Subcutaneous abdominal adipose tissue (tissue), 5 donors: ENCODE results near the gene FGGY.
"Not testable (repeated sequence)": the region's sequence is repeated elsewhere in the genome, so short reads cannot be mapped to it uniquely, and the experiment has no call there.

Source experiments
- H3K27ac ChIP-seq: one replicate; pipeline ENCODE4 v1.7.0; 2013; ENCODE audit warnings: low read depth, mild to moderate bottlenecking, inconsistent platforms, low read length, moderate library complexity
- H3K27me3 ChIP-seq, 5 donors: one replicate each; pipeline ENCODE4 v1.7.0; 2013; ENCODE audit warnings: low read length in 5 of 5, inconsistent platforms in 1 of 5; ENCODE audit not compliant: control insufficient read depth in 5 of 5, insufficient read depth in 4 of 5
- H3K36me3 ChIP-seq, 5 donors: one replicate each; pipeline ENCODE4 v1.7.0; 2013; ENCODE audit warnings: low read length in 5 of 5; ENCODE audit not compliant: control insufficient read depth in 5 of 5, insufficient read depth in 5 of 5
- H3K4me1 ChIP-seq, 5 donors: one replicate each; pipeline ENCODE4 v1.7.0; 2013; ENCODE audit warnings: low read length in 5 of 5, mild to moderate bottlenecking in 3 of 5, moderate library complexity in 1 of 5; ENCODE audit not compliant: control insufficient read depth in 5 of 5, insufficient read depth in 5 of 5
- H3K4me3 ChIP-seq, 5 donors: one replicate each; pipeline ENCODE4 v1.7.0; 2013; ENCODE audit warnings: low read length in 5 of 5, low read depth in 1 of 5
- H3K9ac ChIP-seq, 5 donors: one replicate each; pipeline ENCODE4 v1.7.0; 2013; ENCODE audit warnings: low read length in 5 of 5, mild to moderate bottlenecking in 4 of 5, moderate library complexity in 3 of 5
- H3K9me3 ChIP-seq, 5 donors: one replicate each; pipeline ENCODE4 v1.7.0; 2013; ENCODE audit warnings: low read length in 5 of 5; ENCODE audit not compliant: control insufficient read depth in 5 of 5
- donor health status: healthy.
- donor health status: healthy.
- donor health status: healthy.
- donor health status: healthy.
- donor health status: healthy.

Gene FGGY

DNA sequence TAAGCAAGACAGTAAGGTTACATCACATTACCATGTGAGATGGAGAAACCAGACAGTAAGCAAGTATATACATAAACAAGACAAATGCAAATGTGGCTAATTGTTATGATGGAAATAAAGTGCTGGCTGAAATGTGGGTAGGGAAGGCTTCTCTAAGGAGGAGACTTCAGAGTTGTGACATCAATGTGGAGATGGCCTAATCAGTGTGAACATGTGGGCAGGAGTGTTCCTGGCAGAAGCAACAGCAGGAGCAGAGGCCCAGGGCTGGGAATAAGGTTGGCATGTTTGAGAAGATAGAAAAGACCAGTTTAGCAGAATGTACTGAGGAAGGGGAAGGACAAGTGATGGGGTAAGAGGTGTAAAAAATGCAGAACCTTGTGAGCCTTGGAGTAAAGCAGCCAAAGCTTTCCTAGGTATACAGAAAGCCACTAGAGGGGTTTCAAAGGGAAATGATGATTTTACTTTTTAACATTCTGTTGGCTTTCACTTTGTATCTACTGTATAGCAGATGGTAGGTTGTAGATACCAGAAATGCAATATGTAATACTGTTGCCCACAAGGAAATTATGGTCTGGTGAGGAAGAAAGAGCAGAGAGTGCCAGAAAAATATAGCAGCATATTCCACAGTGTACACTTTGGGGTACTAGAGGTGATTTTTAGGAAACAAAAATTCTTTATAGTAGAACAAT is 197.4 kb downstream of the FGGY start:
- Histone ChIP-seq H3K4me1 (peaks cover 0 to 11% (median 8%) of the 10 kb centered on the region in 5 donors), H3K36me3 (no peaks in the 10 kb centered on the region), H3K4me3 (no peak overlapping the region), H3K9me3 (peaks cover 0 to 2% (median 0%) of the 10 kb centered on the region in 5 donors), H3K27ac (no peak overlapping the region), H3K9ac (no peak overlapping the region), H3K27me3 (no peaks in the 10 kb centered on the region)

DNA sequence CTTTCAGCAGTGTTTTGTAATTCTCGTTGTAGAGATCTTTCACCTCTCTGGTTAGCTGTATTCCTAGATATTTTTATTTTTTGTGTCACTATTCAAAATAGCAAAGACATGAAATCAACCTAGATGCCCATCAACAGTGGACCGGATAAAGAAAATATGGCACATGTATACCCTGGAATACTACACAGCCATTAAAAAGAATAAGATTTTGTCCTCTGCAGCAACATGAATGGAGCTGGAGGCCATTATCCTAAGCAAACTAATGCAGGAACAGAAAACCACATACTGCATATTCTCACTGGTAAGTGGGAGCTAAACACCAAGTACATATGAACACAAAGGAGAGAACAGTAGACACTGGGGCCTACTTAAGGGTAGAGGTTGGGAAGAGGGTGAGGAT is 199.3 kb downstream of the FGGY start:
- H3K27me3 ChIP-seq, result not testable (repeated sequence)

DNA sequence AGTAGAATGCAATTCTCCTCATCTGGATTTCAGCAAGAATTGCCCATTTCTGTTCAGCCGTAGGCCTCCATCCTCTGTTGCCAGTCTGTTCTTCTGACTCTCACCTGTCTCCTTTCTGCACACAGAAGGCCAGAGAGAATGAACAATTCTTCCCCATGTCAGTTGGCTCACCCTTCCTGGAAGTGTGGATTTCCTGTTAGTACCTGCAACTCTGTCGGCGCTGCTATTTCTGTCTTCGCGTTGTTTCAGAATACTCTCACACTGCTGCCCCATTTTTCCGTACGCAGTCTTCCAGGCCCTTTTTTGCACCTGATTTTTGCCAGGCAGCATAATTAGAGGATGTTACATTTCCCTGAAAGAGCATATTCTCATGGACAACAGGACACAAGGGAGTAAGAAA is 200.7 kb downstream of the FGGY start:
- no peaks in the 10 kb centered on the region for H3K27me3 ChIP-seq
- no peak overlapping the region for H3K4me3 ChIP-seq
- no peaks in the 10 kb centered on the region for H3K9me3 ChIP-seq
- no peak overlapping the region for H3K27ac ChIP-seq
- H3K4me1 ChIP-seq, result peaks cover 0 to 11% (median 8%) of the 10 kb centered on the region in 5 donors
- H3K9ac ChIP-seq, result no peak overlapping the region
- H3K36me3 ChIP-seq, result no peaks in the 10 kb centered on the region

More for the DNA sequence above, 199.3 kb downstream of the FGGY start:
- not testable (repeated sequence) for H3K36me3 ChIP-seq, H3K9ac ChIP-seq, H3K9me3 ChIP-seq, H3K27ac ChIP-seq, H3K4me3 ChIP-seq
- peaks cover 0 to 11% (median 8%) of the 10 kb centered on the region in 5 donors for H3K4me1 ChIP-seq

DNA sequence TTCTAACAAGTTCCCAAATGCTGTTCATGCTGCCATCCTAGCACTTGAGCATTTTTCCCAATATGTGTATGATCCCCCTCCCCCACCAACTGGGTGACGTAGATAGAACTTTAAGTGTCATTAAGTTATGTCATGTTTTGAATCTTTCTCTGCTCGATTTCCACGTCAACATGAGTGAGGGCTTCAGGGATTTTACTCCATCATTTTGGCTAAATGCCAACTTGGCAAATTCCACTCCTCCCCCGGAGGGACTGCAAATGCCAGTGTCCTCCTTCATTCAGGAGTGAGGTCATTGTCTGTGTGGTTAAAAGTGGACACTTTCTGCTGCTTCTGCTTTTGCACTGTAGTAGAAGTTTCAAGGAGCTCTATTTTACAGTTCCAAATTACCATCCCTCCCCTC is 201.7 kb downstream of the FGGY start:
- Histone ChIP-seq H3K36me3 (no peaks in the 10 kb centered on the region), H3K9ac (no peak overlapping the region), H3K27ac (no peak overlapping the region), H3K9me3 (no peaks in the 10 kb centered on the region), H3K4me1 (peaks cover 0 to 11% (median 8%) of the 10 kb centered on the region in 5 donors), H3K27me3 (no peaks in the 10 kb centered on the region), H3K4me3 (no peak overlapping the region)

DNA sequence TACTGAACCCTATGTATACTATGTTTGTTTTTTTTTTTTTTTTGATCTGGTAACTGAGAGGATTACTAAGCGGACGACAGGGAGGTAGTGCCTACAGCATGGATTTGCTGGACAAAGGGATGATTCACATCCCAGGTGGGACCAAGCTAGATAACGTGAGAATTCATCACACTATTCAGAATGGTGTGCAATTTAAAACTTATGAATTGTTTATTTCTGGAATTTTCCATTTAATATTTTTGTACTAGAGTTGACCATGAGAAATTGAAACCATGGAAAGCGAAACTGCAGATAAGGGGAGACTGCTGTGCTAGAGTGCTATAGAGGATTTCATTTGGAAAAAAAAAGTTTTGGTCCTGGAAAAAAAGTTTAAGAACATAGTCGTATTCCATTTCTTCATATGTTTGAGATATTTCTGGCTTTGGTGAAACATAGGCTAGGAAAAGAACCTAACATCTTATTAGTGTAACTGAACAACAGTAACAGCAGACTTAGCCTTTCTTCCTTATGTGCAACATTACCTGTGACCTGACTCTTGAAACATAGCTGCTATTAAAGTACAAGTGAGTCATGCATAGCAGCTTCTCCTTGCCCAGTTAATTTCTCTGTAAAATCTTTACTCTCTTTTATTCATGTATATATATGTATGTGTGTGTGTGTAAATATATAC is 202.5 kb downstream of the FGGY start:
- Histone ChIP-seq H3K4me1 (peaks cover 0 to 11% (median 8%) of the 10 kb centered on the region in 5 donors), H3K4me3 (no peak overlapping the region), H3K36me3 (no peaks in the 10 kb centered on the region), H3K27ac (no peak overlapping the region), H3K27me3 (no peaks in the 10 kb centered on the region), H3K9me3 (no peaks in the 10 kb centered on the region), H3K9ac (no peak overlapping the region)

DNA sequence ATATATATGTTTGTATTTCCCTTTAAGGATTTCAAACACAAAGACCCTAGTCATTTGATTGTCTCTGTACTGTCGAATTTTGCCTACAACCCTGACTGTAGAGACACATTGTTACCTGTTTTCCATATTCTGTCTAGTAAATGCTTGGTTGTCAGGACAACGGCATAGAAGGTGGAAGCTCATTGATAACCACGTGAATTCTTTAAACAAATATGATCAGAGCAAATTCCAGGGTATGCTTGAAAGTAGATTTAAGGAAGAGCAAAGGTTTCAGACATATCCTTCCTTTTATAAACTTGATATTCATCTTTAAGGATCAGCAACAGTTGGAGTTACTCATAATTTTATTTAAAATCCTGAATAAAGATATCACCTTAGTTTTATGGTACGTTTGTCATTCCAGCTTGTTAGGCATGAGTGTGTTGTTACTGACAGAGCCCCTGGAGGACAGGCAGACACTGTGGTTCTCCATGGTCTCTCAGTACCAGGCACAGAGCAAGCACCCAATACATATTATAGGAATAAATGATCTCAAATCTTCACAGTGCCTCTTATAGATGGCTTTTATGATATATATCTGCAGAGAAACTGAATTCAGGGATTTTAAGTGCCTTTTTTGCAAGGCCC is 203.2 kb downstream of the FGGY start:
- Histone ChIP-seq H3K9ac (no peak overlapping the region), H3K9me3 (no peaks in the 10 kb centered on the region), H3K27ac (no peak overlapping the region), H3K27me3 (no peaks in the 10 kb centered on the region), H3K4me3 (no peak overlapping the region), H3K36me3 (no peaks in the 10 kb centered on the region), H3K4me1 (peaks cover 0 to 11% (median 8%) of the 10 kb centered on the region in 5 donors)

DNA sequence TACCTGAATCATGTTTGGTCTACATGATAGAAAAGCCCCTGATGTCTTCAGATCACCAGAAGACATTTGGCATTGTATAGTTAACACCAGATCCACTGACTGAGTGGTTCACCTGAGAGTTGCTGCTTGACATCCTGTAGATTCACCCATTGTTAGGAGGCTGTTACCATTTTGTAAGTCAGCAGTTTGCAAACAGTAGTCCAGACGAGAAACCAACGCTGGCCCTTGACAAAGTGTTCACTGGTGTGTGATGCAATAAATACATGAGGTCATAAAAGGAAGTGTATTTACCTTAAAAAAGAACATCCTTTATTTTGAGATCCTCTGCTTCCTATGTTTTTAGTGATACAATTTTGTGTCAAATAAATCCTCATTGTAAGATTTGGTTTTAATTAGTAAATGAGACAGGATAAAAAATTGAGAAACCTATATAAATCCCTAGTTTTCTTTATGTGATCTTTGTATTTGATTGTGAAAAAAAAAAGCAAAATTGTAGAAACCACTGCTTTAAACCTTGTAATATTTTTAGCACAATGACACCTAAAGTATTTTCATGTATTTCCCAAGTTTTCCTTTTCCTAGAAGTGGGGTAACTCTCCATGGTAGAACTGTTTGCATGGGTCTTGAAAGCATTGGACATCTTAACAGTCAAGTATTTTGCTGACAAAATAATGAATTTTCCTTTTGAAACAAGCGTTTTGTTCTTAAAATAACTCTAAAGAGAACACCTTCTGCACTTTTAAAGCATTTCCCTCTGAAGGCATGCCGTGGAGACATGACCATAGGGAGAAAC is 204.3 kb downstream of the FGGY start:
- Histone ChIP-seq H3K36me3 (no peaks in the 10 kb centered on the region), H3K4me3 (no peak overlapping the region), H3K27me3 (no peaks in the 10 kb centered on the region), H3K4me1 (peaks cover 0 to 11% (median 8%) of the 10 kb centered on the region in 5 donors), H3K9ac (no peak overlapping the region), H3K27ac (no peak overlapping the region), H3K9me3 (no peaks in the 10 kb centered on the region)

DNA sequence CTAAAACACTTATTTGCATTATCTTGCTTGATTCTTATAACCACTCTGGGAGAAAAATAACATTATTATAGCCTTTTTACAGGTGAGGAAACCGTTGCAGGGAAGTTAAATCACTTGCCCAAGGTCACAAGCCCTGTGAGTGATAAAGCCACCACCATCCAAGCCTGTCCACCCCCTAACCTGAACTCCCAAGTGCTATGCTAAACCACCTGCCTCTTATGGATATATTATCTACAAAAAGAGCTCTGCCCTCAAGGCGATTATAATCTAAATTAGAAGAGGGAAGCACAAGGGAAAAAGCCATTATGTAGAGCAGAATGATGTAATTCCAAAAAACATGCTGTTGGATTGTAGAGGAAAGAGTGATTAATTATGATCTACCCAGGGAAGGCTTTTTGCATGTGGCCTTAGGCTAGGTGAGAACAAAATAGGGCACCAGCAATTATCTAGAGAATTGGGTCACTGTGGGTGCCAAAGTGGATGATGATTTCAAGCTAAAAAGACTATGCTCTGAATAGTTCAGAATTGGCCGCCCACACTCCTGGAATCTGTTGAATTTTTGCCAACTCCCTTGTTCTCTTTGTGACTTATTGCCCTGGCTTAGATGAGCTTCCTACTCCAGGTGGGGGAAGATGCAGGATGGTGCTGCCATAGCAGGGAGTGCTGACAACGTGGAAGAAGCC is 205.3 kb downstream of the FGGY start:
- H3K9ac ChIP-seq, result no peak overlapping the region
- no peaks in the 10 kb centered on the region for H3K9me3 ChIP-seq
- no peak overlapping the region for H3K4me3 ChIP-seq
- no peak overlapping the region for H3K27ac ChIP-seq
- H3K36me3 ChIP-seq, result no peaks in the 10 kb centered on the region
- no peaks in the 10 kb centered on the region for H3K27me3 ChIP-seq
- peaks cover 0 to 11% (median 8%) of the 10 kb centered on the region in 5 donors for H3K4me1 ChIP-seq

DNA sequence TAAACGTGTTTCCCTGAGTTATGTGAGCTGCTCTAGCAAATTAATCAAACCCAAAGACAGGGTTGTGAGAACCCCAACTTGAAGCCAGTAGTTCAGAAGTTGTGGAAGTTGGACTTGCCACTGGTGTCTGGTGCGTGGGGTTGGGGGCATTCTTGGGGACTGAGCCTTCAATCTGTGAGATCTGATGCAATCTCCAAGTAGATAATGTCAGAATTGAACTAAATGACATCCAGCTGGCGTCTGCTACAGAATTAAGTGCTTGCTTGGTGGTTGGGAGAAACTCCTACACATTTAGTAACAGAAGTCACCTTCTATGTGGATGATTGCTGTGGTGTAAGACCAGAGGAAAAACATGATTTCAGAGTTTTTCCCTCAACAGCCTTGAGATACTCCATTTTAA is 207.4 kb downstream of the FGGY start:
- Histone ChIP-seq H3K9me3 (no peaks in the 10 kb centered on the region), H3K9ac (no peak overlapping the region), H3K27ac (no peak overlapping the region), H3K4me1 (peaks cover 0 to 5% (median 0%) of the 10 kb centered on the region in 5 donors), H3K27me3 (no peaks in the 10 kb centered on the region), H3K36me3 (no peaks in the 10 kb centered on the region), H3K4me3 (no peak overlapping the region)
